IPS-20b (cell line): Measurements from ENCODE around the gene TENT4A.

Experiments
- H3K27ac ChIP-seq: one replicate; pipeline ENCODE4 v1.5.1; 2013; ENCODE audit warnings: low read length
- H3K27me3 ChIP-seq: 2 replicates; pipeline ENCODE4 v1.6.1; 2013; ENCODE audit warnings: mild to moderate bottlenecking, low read length, inconsistent platforms; ENCODE audit not compliant: insufficient read depth
- H3K36me3 ChIP-seq: 2 replicates; pipeline ENCODE4 v1.6.1; 2013; ENCODE audit warnings: low read depth, mild to moderate bottlenecking, inconsistent platforms, low read length, moderate library complexity; ENCODE audit not compliant: insufficient read depth
- H3K4me1 ChIP-seq: 2 replicates; pipeline ENCODE4 v1.6.1; 2013; ENCODE audit warnings: mild to moderate bottlenecking, control low read depth, inconsistent platforms, low read length, moderate library complexity; ENCODE audit not compliant: insufficient read depth
- H3K4me3 ChIP-seq: 2 replicates; pipeline ENCODE4 v1.5.1; 2013; ENCODE audit warnings: mild to moderate bottlenecking, low read length, inconsistent platforms
- H3K9ac ChIP-seq: 2 replicates; pipeline ENCODE4 v1.6.1; 2013; ENCODE audit warnings: low read depth, mild to moderate bottlenecking, inconsistent platforms, low read length, moderate library complexity
- H3K9me3 ChIP-seq: 2 replicates; pipeline ENCODE4 v1.6.1; 2013; ENCODE audit warnings: mild to moderate bottlenecking, low read depth, low read length, inconsistent platforms; ENCODE audit not compliant: insufficient read depth

TENT4A gene

DNA sequence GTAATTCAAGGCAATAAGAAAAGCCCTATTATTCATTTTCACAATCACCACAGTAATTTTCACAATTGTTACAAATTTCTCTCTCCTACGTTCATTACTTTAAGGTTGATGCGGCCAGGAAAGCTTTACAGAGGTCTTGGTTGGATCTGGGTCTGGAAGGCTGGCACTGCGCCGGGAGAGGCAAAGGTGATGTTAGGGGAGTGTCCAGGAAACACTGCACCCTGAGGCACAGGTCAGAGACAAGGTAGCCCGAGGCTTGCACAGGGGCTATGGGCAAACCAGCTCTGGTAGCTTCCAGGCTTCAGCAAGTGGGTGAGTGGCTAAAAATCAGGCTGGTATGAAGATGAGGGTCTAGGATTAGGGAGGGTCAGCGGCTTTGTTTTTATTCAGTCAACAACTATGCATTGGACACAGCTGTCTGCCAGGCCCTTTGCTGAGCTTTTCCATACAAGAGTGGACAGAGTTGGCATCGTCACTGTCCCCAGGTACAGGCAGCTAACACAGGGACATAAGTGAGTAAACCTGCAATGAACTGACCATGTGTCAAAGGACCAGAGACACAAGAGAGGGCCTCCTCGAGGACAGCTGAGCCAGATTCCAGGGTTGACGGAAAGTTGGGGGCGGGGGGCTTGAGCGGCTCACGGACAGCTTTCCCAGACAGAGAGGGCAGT lies 12.4 kb upstream of the TENT4A start:
- peaks cover 22% of the 10 kb centered on the region for H3K4me1 ChIP-seq
- H3K36me3 ChIP-seq = no peaks in the 10 kb centered on the region
- H3K4me3 ChIP-seq = no peak overlapping the region
- peak overlapping the region; percentile 39; the same call in 1 of the 2 replicates for H3K9ac ChIP-seq
- no peak overlapping the region for H3K27ac ChIP-seq
- H3K27me3 ChIP-seq = no peaks in the 10 kb centered on the region
- no peaks in the 10 kb centered on the region for H3K9me3 ChIP-seq

DNA sequence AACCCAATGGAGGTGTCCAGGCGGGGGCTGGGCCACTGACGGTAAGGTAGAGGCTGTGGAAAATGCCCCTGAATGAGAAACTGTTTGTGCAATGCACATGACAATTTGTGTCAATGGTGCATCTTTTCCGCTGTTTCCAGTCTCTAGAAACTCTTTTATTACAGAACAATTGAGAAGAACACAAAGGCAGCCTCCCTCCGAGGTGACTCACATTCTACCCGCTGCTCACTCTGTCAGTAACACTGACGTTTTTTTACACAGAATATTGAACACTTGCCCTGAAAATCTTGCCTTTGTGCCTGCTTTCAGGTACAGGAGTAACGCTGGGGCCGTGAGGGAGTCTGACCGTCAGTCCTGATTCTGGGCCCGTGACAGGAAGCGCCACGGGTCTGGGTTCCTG lies 11.7 kb upstream of the TENT4A start:
- H3K27me3 ChIP-seq = no peaks in the 10 kb centered on the region
- no peaks in the 10 kb centered on the region for H3K36me3 ChIP-seq
- no peak overlapping the region for H3K9ac ChIP-seq
- no peak overlapping the region for H3K27ac ChIP-seq
- no peak overlapping the region for H3K4me3 ChIP-seq
- peaks cover 22% of the 10 kb centered on the region for H3K4me1 ChIP-seq
- no peaks in the 10 kb centered on the region for H3K9me3 ChIP-seq

DNA sequence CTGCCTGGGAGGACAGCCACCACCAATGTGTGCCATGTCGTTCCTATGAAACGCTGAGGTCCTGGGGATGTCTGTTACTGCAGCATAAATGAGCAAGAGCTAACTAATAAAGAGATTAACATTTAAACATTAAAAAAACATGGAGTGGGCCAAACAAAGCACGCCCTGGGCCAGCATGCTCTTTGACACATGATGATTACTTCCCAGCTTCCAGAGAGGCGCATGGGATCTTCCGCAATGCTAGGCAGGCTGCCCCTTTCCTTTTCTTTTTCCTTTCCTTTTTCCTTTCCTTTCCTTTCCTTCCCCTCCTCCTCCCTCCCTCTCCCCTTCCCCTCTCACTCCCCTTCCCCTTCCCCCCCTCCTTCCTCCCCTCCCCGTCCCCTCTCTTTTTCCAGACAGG lies 10.6 kb upstream of the TENT4A start:
- no peaks in the 10 kb centered on the region for H3K36me3 ChIP-seq
- H3K27ac ChIP-seq = no peak overlapping the region
- H3K9me3 ChIP-seq = no peaks in the 10 kb centered on the region

DNA sequence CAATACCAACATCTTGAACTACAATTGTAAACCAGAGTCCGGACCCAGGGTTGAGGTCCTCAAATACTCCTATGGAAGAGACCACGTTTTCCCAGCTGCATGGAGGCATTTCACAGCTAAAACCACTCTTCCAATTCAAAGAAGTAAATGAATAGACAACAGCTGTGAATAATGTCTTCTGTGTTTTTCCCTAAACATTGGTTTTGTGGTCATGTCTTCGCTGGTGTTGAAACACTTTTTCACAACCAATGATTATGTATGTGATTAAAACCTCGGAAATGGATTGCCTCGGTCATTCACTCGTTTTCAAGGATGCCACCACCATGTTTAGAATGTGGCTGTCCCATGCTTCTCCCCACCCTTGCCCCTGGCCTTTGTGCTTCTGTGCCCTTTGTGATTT lies 9.4 kb upstream of the TENT4A start:
- Histone ChIP-seq H3K36me3 (no peaks in the 10 kb centered on the region), H3K27ac (no peak overlapping the region), H3K27me3 (no peaks in the 10 kb centered on the region), H3K9me3 (no peaks in the 10 kb centered on the region), H3K9ac (no peak overlapping the region), H3K4me3 (no peak overlapping the region), H3K4me1 (peaks cover 22% of the 10 kb centered on the region)

More for the DNA sequence above, 10.6 kb upstream of the TENT4A start:
- no peak overlapping the region for H3K9ac ChIP-seq
- no peak overlapping the region for H3K4me3 ChIP-seq
- peaks cover 22% of the 10 kb centered on the region for H3K4me1 ChIP-seq
- H3K27me3 ChIP-seq = no peaks in the 10 kb centered on the region

- no peak overlapping the region for H3K27ac ChIP-seq
- no peaks in the 10 kb centered on the region for H3K27me3 ChIP-seq
- no peaks in the 10 kb centered on the region for H3K9me3 ChIP-seq
- no peak overlapping the region for H3K4me3 ChIP-seq
- H3K4me1 ChIP-seq = peaks cover 22% of the 10 kb centered on the region
- H3K9ac ChIP-seq = no peak overlapping the region
- H3K36me3 ChIP-seq = no peaks in the 10 kb centered on the region
Measured at GRCh38 chr5:6704361-6704851, 8.8 kb upstream of the TENT4A start.

DNA sequence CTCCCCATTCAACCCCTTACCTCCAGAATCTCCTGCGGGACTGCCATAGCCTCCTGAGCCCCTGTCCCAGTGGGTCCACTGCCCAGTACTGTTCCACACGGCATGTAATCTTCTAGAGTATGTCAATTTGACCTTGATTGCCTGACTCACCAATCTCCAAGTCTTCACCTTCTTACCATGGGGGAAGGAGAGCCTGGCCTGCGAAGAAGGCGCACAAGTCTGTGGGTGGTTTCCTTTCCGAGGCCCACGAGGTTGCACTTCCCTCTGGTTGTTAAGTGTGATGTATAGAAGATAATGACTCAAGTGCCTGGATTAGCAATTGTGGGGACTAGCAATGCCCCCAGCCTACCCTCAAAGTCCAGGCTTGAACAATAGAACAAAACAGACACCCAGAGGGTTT lies 8.1 kb upstream of the TENT4A start:
- Histone ChIP-seq H3K9ac (no peak overlapping the region), H3K4me3 (no peak overlapping the region), H3K36me3 (no peaks in the 10 kb centered on the region), H3K9me3 (no peaks in the 10 kb centered on the region), H3K4me1 (peaks cover 16% of the 10 kb centered on the region), H3K27me3 (peaks cover under 1% of the 10 kb centered on the region; the same call in 1 of the 2 replicates), H3K27ac (no peak overlapping the region)

DNA sequence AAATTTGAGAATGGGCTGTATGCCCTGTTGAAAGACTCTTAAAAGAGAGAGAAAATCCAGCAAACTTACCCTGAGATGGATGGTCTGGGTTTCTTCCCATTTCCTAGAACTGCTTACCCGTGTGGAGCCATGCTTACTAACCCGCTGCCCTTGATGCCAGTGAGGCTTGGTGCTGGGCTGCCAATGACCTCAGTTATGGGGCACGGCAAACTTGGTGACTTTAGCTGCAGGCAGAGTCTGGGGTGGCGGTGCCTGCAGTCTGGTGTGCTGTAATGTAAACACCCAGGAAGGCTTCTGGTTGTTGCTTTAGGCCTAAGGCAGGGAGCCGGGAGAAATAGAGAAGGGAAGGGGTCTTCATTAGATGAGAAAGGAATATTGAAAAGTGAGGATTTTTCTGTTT lies 7.3 kb upstream of the TENT4A start:
- no peak overlapping the region for H3K9ac ChIP-seq
- H3K4me1 ChIP-seq = peaks cover 7% of the 10 kb centered on the region
- no peak overlapping the region for H3K4me3 ChIP-seq
- no peaks in the 10 kb centered on the region for H3K36me3 ChIP-seq
- peaks cover 9% of the 10 kb centered on the region for H3K27me3 ChIP-seq
- no peaks in the 10 kb centered on the region for H3K9me3 ChIP-seq
- H3K27ac ChIP-seq = no peak overlapping the region

DNA sequence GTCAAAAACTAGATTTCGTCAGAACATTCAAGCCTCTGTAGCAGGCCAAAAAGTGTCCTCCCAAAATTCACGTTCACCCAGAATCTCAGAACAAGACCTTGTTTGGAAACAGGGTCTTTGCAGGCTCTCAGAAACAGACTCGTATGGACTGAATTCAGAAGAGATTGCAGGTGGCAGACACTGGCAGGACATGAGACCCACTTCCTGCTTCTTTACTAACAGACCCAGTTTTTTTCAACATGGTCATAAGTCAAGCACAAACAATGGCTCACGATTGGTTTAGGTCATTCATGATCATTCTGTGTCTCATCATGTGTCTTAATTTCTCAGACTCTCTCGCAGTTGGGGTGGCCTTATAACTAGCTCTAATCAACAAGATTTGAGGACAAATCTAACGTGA lies 5.4 kb upstream of the TENT4A start:
- H3K27ac ChIP-seq = no peak overlapping the region
- no peak overlapping the region for H3K4me3 ChIP-seq
- H3K9ac ChIP-seq = no peak overlapping the region
- no peaks in the 10 kb centered on the region for H3K36me3 ChIP-seq
- H3K27me3 ChIP-seq = peaks cover 17% of the 10 kb centered on the region
- no peaks in the 10 kb centered on the region for H3K9me3 ChIP-seq
- no peaks in the 10 kb centered on the region; the same call in 1 of the 2 replicates for H3K4me1 ChIP-seq

GRCh38 chr5:6708814-6709213 lies 4.4 kb upstream of the TENT4A start:
- no peaks in the 10 kb centered on the region; the same call in 1 of the 2 replicates for H3K4me1 ChIP-seq
- H3K27ac ChIP-seq = no peak overlapping the region
- no peak overlapping the region for H3K4me3 ChIP-seq
- H3K9me3 ChIP-seq = no peaks in the 10 kb centered on the region
- H3K36me3 ChIP-seq = no peaks in the 10 kb centered on the region
- no peak overlapping the region for H3K9ac ChIP-seq
- H3K27me3 ChIP-seq = peaks cover 17% of the 10 kb centered on the region

DNA sequence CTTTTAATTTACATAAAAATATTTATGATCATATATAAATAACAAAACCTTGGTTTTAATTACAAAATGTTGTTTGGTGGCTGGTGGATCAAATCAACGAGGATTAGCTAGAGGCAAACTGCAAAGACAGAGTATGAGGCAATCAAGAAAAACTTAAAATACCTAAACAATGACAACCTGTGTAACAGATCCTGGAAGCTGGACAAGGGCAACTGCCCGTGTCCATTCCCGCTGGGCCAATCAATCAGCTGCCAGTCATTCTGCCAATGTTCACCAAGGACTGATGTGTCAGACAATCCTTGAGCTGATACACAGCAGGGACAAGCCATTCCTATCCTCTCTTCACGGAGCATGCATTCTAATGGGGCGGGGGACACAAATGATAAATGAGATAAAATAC lies 3.2 kb upstream of the TENT4A start:
- no peak overlapping the region for H3K4me3 ChIP-seq
- peaks cover 3% of the 10 kb centered on the region; the same call in 1 of the 2 replicates for H3K4me1 ChIP-seq
- H3K27ac ChIP-seq = no peak overlapping the region

GRCh38 chr5:6710551-6711318 lies 2.5 kb upstream of the TENT4A start:
- Histone ChIP-seq H3K27ac (no peak overlapping the region), H3K27me3 (peaks cover 23% of the 10 kb centered on the region), H3K9ac (no peak overlapping the region), H3K36me3 (no peaks in the 10 kb centered on the region), H3K4me1 (peaks cover 10% of the 10 kb centered on the region; the same call in 1 of the 2 replicates), H3K9me3 (no peaks in the 10 kb centered on the region), H3K4me3 (no peak overlapping the region)

More for the DNA sequence above, 3.2 kb upstream of the TENT4A start:
- Histone ChIP-seq H3K9ac (no peak overlapping the region), H3K9me3 (no peaks in the 10 kb centered on the region), H3K36me3 (no peaks in the 10 kb centered on the region), H3K27me3 (peaks cover 22% of the 10 kb centered on the region)
